Measurements from ENCODE around the gene NOL9.

Gene NOL9

DNA sequence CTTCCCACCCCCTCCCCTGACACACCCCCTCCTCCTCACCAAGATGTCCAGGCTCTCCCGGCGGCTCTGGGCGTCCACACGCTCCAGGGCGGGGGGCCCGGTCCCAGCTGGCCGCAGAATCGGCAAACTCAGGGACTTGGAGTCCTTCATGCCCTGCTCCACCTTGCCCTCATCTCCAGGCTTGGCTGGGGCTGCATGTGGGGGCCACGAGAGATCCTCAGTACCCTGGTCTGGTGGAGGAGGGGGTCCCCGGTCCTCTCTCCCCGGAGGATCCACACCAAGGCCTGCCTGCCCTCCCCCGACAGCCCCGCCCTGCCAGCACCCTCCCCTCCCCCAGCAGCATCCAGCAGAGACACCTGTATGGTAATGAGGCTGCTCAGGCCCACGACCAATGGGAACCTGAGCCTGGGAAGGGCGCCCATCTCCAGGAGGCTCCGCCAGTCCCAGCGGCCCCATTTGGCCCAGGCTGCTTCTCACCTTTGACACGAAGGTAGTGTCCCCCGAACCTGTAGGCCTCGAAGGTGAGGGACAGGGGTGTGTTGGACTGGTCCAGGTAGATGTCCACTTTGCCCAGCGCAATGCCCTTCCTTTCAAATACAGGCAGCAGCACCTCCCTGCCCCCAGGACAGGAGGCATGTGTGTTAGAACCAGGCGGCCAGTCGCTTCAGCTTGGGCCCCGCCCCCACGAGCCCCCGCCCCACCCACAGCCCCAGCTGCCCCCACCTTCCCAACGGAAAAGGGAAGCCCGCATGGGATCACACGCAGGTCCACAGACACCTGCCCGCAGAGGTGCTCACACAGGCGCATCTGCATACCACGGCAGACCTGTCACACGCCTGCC lies 80.1 kb downstream of the NOL9 start:
- H3K4me3 ChIP-seq (ENCODE audit: low read depth, low read length): no peak overlapping the region
- no peak for TF ChIP-seq CTCF (IDR thresholded peaks at IDR 0.05; ENCODE audit: low read depth, low read length)
- in situ Hi-C loops (cut with HindIII; ENCODE audit: low sequenced_read_pairs): no loop called here

DNA sequence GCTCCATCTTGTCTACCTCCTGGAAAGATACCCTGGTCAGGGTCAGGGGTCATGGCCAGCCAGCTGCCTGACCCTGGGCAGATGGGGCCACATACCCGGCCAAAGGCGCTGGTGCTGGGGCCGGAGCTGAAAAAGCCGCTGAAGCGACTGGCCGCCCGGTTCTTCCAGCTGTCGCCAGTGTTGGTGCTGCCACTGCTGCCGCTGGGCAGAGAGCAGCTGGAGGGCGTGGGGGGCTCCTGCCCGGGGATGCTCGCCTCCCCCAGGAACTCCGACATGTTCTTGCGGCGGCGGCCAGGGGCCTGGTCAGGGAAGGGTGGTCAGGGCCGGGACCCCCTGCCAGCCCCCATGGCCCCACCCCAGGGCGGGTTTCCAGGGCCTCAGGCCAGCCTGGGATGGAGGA lies 81.2 kb downstream of the NOL9 start:
- in situ Hi-C loops (cut with HindIII; ENCODE audit: low sequenced_read_pairs): no loop called here
- no peak for DNase-seq (ENCODE audit: low read depth, low spot score)
- no peak overlapping the region for H3K4me3 ChIP-seq (ENCODE audit: low read depth, low read length)
- TF ChIP-seq CTCF (IDR thresholded peaks at IDR 0.05; ENCODE audit: low read depth, low read length): no peak

More for the DNA sequence above, 80.1 kb downstream of the NOL9 start:
- no peak for DNase-seq (ENCODE audit: low read depth, low spot score)

GRCh38 chr1:6472391-6472790 lies 81.9 kb downstream of the NOL9 start:
- no peak overlapping the region for H3K4me3 ChIP-seq (ENCODE audit: low read depth, low read length)
- no peak for DNase-seq (ENCODE audit: low read depth, low spot score)
- in situ Hi-C loops (cut with HindIII; ENCODE audit: low sequenced_read_pairs): no loop called here
- peak; percentile 49 for TF ChIP-seq CTCF (IDR thresholded peaks at IDR 0.05; ENCODE audit: low read depth, low read length)

DNA sequence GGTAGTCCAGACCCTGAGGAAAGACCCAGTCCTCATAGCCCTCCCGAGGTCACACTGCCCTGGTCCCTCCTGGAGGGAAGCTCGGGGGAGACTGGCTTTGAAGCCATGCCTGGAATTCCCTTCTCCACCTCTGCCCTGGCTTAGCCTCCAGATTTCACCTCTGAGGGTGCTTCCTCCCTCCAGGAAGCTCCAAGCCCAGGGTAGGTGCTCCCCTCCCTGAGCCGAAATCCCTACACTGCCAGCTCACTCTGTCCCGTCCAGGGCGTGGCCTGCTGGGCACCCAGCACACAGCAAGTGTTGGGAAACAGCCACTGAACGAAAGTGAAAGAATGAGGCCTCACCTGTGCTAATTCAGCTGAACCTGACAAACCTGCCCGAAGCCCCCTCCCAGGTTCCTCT lies 82.3 kb downstream of the NOL9 start:
- TF ChIP-seq CTCF (IDR thresholded peaks at IDR 0.05; ENCODE audit: low read depth, low read length): no peak
- DNase-seq (ENCODE audit: low read depth, low spot score): no peak

More for the DNA sequence above, 82.3 kb downstream of the NOL9 start:
- no peak overlapping the region for H3K4me3 ChIP-seq (ENCODE audit: low read depth, low read length)
- in situ Hi-C loops (cut with HindIII; ENCODE audit: low sequenced_read_pairs): no loop called here
